ENCODE measurements around the gene P2RY8. TPM values are rescaled to one million over a fixed set of nuclear protein-coding genes. Genes with fewer than 3 reads are reported as not detected.

P2RY8 gene
- polyA plus RNA-seq, 4 donors = 0.22 to 2.1 (median 1.2) TPM

GRCh38 chrX:1423215-1423614 is 113.8 kb downstream of the P2RY8 start:
- H3K36me3 ChIP-seq (ENCODE audit: control insufficient read depth in 3 of 3, insufficient read depth in 2 of 3, low read depth in 1 of 3, low read length in 3 of 3) = peaks cover 0 to 42% (median 2%) of the 10 kb centered on the region in 3 donors
- peaks cover 0 to 46% of the 10 kb centered on the region in 2 donors for H3K9me3 ChIP-seq (ENCODE audit: control insufficient read depth in 2 of 2, insufficient read depth in 1 of 2, low read depth in 1 of 2, low read length in 1 of 2)
- no peaks in the 10 kb centered on the region for H3K4me1 ChIP-seq (ENCODE audit: control insufficient read depth in 3 of 3, insufficient read depth in 2 of 3, low read depth in 1 of 3, low read length in 2 of 3)
- DNase-seq = no peak
- H3K27ac ChIP-seq (ENCODE audit: low read depth in 1 of 3, low read length in 2 of 3) = no peak overlapping the region
- no peaks in the 10 kb centered on the region for H3K27me3 ChIP-seq (ENCODE audit: control insufficient read depth in 3 of 3, insufficient read depth in 3 of 3, low read length in 3 of 3)
- H3K4me3 ChIP-seq (ENCODE audit: low read depth in 1 of 3, low read length in 3 of 3) = no peak overlapping the region
- no peak for FAIRE-seq
- 58 to 78% (median 75%) methylated on average over 2 of the region's 2 CpGs for WGBS, 3 donors

- no peak overlapping the region for H3K4me3 ChIP-seq (ENCODE audit: low read depth in 1 of 3, low read length in 3 of 3)
- no peaks in the 10 kb centered on the region for H3K27me3 ChIP-seq (ENCODE audit: control insufficient read depth in 3 of 3, insufficient read depth in 3 of 3, low read length in 3 of 3)
- 93 to 98% (median 96%) methylated on average over 4 of the region's 4 CpGs for WGBS, 3 donors
- FAIRE-seq = no peak
- H3K27ac ChIP-seq (ENCODE audit: low read depth in 1 of 3, low read length in 2 of 3) = no peak overlapping the region
- no peaks in the 10 kb centered on the region for H3K4me1 ChIP-seq (ENCODE audit: control insufficient read depth in 3 of 3, insufficient read depth in 2 of 3, low read depth in 1 of 3, low read length in 2 of 3)
- DNase-seq = no peak
- H3K9me3 ChIP-seq (ENCODE audit: control insufficient read depth in 2 of 2, insufficient read depth in 1 of 2, low read depth in 1 of 2, low read length in 1 of 2) = peaks cover 0 to 42% of the 10 kb centered on the region in 2 donors
- H3K36me3 ChIP-seq (ENCODE audit: control insufficient read depth in 3 of 3, insufficient read depth in 2 of 3, low read depth in 1 of 3, low read length in 3 of 3) = peaks cover 0 to 44% (median 2%) of the 10 kb centered on the region in 3 donors
Observed at GRCh38 chrX:1422135-1422465, 114.9 kb downstream of the P2RY8 start.

- no peak overlapping the region for H3K27ac ChIP-seq (ENCODE audit: low read depth in 1 of 3, low read length in 2 of 3)
- no peaks in the 10 kb centered on the region for H3K27me3 ChIP-seq (ENCODE audit: control insufficient read depth in 3 of 3, insufficient read depth in 3 of 3, low read length in 3 of 3)
- peaks cover 0 to 47% (median 2%) of the 10 kb centered on the region in 3 donors for H3K36me3 ChIP-seq (ENCODE audit: control insufficient read depth in 3 of 3, insufficient read depth in 2 of 3, low read depth in 1 of 3, low read length in 3 of 3)
- FAIRE-seq (no peak), DNase-seq (no peak)
- H3K9me3 ChIP-seq (ENCODE audit: control insufficient read depth in 2 of 2, insufficient read depth in 1 of 2, low read depth in 1 of 2, low read length in 1 of 2) = peaks cover 0 to 42% of the 10 kb centered on the region in 2 donors
- no peaks in the 10 kb centered on the region for H3K4me1 ChIP-seq (ENCODE audit: control insufficient read depth in 3 of 3, insufficient read depth in 2 of 3, low read depth in 1 of 3, low read length in 2 of 3)
- H3K4me3 ChIP-seq (ENCODE audit: low read depth in 1 of 3, low read length in 3 of 3) = no peak overlapping the region
- WGBS, 3 donors = 97 to 98% (median 97%) methylated on average over 19 of the region's 19 CpGs
Observed at GRCh38 chrX:1421433-1422134, 115.4 kb downstream of the P2RY8 start.

- no peaks in the 10 kb centered on the region for H3K4me1 ChIP-seq (ENCODE audit: control insufficient read depth in 3 of 3, insufficient read depth in 2 of 3, low read depth in 1 of 3, low read length in 2 of 3)
- no peak overlapping the region for H3K4me3 ChIP-seq (ENCODE audit: low read depth in 1 of 3, low read length in 3 of 3)
- FAIRE-seq (no peak), DNase-seq (no peak)
- no peaks in the 10 kb centered on the region for H3K27me3 ChIP-seq (ENCODE audit: control insufficient read depth in 3 of 3, insufficient read depth in 3 of 3, low read length in 3 of 3)
- H3K9me3 ChIP-seq (ENCODE audit: control insufficient read depth in 2 of 2, insufficient read depth in 1 of 2, low read depth in 1 of 2, low read length in 1 of 2) = peaks cover 0 to 42% of the 10 kb centered on the region in 2 donors
- 65 to 77% (median 74%) methylated on average over 14 of the region's 14 CpGs for WGBS, 3 donors
- no peak overlapping the region for H3K27ac ChIP-seq (ENCODE audit: low read depth in 1 of 3, low read length in 2 of 3)
- peaks cover 0 to 46% (median 2%) of the 10 kb centered on the region in 3 donors for H3K36me3 ChIP-seq (ENCODE audit: control insufficient read depth in 3 of 3, insufficient read depth in 2 of 3, low read depth in 1 of 3, low read length in 3 of 3)
Observed at GRCh38 chrX:1420371-1420770, 116.6 kb downstream of the P2RY8 start.

- Histone ChIP-seq H3K9me3 (ENCODE audit: control insufficient read depth in 2 of 2, insufficient read depth in 1 of 2, low read depth in 1 of 2, low read length in 1 of 2) (peaks cover 0 to 42% of the 10 kb centered on the region in 2 donors), H3K27ac (ENCODE audit: low read depth in 1 of 3, low read length in 2 of 3) (no peak overlapping the region), H3K4me3 (ENCODE audit: low read depth in 1 of 3, low read length in 3 of 3) (no peak overlapping the region), H3K27me3 (ENCODE audit: control insufficient read depth in 3 of 3, insufficient read depth in 3 of 3, low read length in 3 of 3) (no peaks in the 10 kb centered on the region), H3K36me3 (ENCODE audit: control insufficient read depth in 3 of 3, insufficient read depth in 2 of 3, low read depth in 1 of 3, low read length in 3 of 3) (peaks cover 0 to 43% (median 2%) of the 10 kb centered on the region in 3 donors), H3K4me1 (ENCODE audit: control insufficient read depth in 3 of 3, insufficient read depth in 2 of 3, low read depth in 1 of 3, low read length in 2 of 3) (no peaks in the 10 kb centered on the region)
- FAIRE-seq = no peak
- WGBS, 3 donors = 91 to 93% (median 92%) methylated on average over 18 to 19 of the region's 19 CpGs
- DNase-seq = no peak
Observed at GRCh38 chrX:1419545-1420355, 117.2 kb downstream of the P2RY8 start.

GRCh38 chrX:1418901-1419544 is 118.0 kb downstream of the P2RY8 start:
- Histone ChIP-seq H3K27ac (ENCODE audit: low read depth in 1 of 3, low read length in 2 of 3) (no peak overlapping the region), H3K9me3 (ENCODE audit: control insufficient read depth in 2 of 2, insufficient read depth in 1 of 2, low read depth in 1 of 2, low read length in 1 of 2) (peaks cover 0 to 40% of the 10 kb centered on the region in 2 donors), H3K4me1 (ENCODE audit: control insufficient read depth in 3 of 3, insufficient read depth in 2 of 3, low read depth in 1 of 3, low read length in 2 of 3) (no peaks in the 10 kb centered on the region), H3K27me3 (ENCODE audit: control insufficient read depth in 3 of 3, insufficient read depth in 3 of 3, low read length in 3 of 3) (no peaks in the 10 kb centered on the region), H3K36me3 (ENCODE audit: control insufficient read depth in 3 of 3, insufficient read depth in 2 of 3, low read depth in 1 of 3, low read length in 3 of 3) (peaks cover 0 to 46% (median 2%) of the 10 kb centered on the region in 3 donors), H3K4me3 (ENCODE audit: low read depth in 1 of 3, low read length in 3 of 3) (no peak overlapping the region)
- FAIRE-seq (no peak), DNase-seq (no peak)
- 93 to 94% (median 93%) methylated on average over 29 of the region's 29 CpGs for WGBS, 3 donors

GRCh38 chrX:1417921-1418771 is 118.8 kb downstream of the P2RY8 start:
- peaks cover 0 to 52% (median 4%) of the 10 kb centered on the region in 3 donors for H3K36me3 ChIP-seq (ENCODE audit: control insufficient read depth in 3 of 3, insufficient read depth in 2 of 3, low read depth in 1 of 3, low read length in 3 of 3)
- H3K27ac ChIP-seq (ENCODE audit: low read depth in 1 of 3, low read length in 2 of 3) = no peak overlapping the region
- H3K4me1 ChIP-seq (ENCODE audit: control insufficient read depth in 3 of 3, insufficient read depth in 2 of 3, low read depth in 1 of 3, low read length in 2 of 3) = no peaks in the 10 kb centered on the region
- FAIRE-seq (no peak), DNase-seq (no peak)
- peaks cover 0 to 33% of the 10 kb centered on the region in 2 donors for H3K9me3 ChIP-seq (ENCODE audit: control insufficient read depth in 2 of 2, insufficient read depth in 1 of 2, low read depth in 1 of 2, low read length in 1 of 2)
- no peak overlapping the region for H3K4me3 ChIP-seq (ENCODE audit: low read depth in 1 of 3, low read length in 3 of 3)
- H3K27me3 ChIP-seq (ENCODE audit: control insufficient read depth in 3 of 3, insufficient read depth in 3 of 3, low read length in 3 of 3) = no peaks in the 10 kb centered on the region
- WGBS, 3 donors = 93 to 96% (median 93%) methylated on average over 19 to 20 of the region's 20 CpGs
